ENCODE results near the gene LAMB3.

- no peak for TF ChIP-seq CTCF (IDR thresholded peaks at IDR 0.05)
- no peak for TF ChIP-seq EP300 (IDR thresholded peaks at IDR 0.05; ENCODE audit: borderline replicate concordance in 1 of 2, low read depth in 1 of 2, low read length in 1 of 2)
- TF ChIP-seq TEAD4 (IDR thresholded peaks at IDR 0.05; ENCODE audit: borderline replicate concordance, insufficient read depth) = no peak
- TF ChIP-seq USF2 (IDR thresholded peaks at IDR 0.05; ENCODE audit: borderline replicate concordance, low read depth, low read length) = no peak
- TF ChIP-seq EZH2phosphoT487 (IDR thresholded peaks at IDR 0.05; ENCODE audit: borderline replicate concordance, low read depth) = no peak
These were observed 18.3 kb upstream of the LAMB3 start for GRCh38 chr1:209670441-209671082.
